CD4-positive, alpha-beta T cell treated with Interleukin-4 for 4 hours (primary cell): ENCODE data around the gene HPN.
A peak's percentile ranks its signal among the peaks of the same experiment; 100 is the strongest.
"Not testable (repeated sequence)": the region's sequence is repeated elsewhere in the genome, so short reads cannot be mapped to it uniquely, and the experiment has no call there.

Source experiments
- DNase-seq: peaks from one replicate; pipeline ENCODE4 v3.0.0-alpha.2; 2020

Gene HPN

DNA sequence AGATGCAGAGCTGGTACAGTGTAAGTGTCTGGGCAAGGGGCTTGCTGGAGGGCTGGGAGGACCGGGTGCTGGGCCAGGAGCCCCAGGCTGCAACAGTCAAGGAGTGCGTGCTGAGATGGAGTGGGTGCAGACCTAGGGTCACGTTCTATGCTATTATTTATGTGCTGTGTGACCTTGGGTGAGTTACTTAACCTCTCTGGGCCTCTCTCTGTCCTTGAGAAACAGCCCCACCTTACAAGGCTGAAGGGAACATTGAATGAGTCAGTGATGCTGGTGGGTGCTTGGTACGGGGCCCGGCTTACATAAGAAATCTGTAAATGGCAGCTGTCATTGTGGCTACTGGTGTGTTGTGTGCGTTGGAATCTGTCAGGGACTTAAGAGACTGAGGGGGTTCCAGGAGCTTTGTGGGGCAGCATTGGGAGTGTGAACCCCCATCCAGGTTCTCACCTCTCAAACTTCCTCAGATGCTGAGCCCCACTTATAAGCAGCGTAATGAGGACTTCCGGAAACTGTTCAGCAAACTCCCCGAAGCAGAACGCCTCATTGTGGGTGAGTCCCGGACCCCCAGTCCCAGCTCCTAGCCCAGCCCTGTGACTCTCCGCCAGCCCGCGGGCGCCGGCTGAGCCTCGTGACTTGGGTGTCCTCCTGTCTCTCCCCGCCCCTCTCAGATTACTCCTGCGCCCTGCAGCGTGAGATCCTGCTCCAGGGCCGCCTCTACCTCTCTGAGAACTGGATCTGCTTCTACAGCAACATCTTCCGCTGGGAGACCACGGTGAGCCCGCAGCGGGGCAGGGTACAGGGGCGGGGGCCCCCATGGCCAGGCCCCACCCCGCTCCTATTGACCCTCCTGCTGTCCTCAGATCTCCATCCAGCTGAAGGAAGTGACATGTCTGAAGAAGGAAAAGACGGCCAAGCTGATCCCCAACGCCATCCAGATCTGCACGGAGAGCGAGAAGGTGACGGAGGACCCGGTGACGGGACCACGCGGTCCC, 31.8 kb upstream of the HPN start:
- no peak for DNase-seq

DNA sequence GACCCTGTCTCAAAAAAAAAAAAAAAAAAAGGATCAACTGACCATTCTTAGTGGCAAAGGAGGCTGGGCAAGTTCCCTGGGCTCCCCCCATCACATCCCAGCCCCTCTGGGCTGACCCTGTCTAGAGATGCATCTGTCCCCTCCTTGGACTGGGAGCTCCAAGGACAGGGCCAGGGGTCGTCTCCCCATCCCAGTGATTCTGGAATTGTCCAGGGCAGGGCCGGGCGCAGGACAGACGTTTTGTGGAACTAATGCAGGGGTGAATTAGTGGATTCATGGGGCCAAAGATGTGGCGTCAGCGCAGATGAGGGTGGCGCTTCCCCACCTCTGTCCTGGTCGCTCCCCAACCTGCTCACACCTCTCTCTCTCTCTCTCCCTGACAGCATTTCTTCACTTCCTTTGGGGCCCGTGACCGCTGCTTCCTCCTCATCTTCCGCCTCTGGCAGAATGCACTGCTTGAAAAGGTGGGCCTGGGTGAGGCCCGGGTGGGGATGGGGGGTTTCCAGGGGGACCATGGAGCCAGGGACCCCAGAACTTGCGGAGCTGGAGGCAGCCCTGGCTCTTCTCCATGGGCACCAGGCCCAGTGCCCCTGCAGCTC, 30.3 kb upstream of the HPN start:
- DNase-seq, result peak; percentile 37

DNA sequence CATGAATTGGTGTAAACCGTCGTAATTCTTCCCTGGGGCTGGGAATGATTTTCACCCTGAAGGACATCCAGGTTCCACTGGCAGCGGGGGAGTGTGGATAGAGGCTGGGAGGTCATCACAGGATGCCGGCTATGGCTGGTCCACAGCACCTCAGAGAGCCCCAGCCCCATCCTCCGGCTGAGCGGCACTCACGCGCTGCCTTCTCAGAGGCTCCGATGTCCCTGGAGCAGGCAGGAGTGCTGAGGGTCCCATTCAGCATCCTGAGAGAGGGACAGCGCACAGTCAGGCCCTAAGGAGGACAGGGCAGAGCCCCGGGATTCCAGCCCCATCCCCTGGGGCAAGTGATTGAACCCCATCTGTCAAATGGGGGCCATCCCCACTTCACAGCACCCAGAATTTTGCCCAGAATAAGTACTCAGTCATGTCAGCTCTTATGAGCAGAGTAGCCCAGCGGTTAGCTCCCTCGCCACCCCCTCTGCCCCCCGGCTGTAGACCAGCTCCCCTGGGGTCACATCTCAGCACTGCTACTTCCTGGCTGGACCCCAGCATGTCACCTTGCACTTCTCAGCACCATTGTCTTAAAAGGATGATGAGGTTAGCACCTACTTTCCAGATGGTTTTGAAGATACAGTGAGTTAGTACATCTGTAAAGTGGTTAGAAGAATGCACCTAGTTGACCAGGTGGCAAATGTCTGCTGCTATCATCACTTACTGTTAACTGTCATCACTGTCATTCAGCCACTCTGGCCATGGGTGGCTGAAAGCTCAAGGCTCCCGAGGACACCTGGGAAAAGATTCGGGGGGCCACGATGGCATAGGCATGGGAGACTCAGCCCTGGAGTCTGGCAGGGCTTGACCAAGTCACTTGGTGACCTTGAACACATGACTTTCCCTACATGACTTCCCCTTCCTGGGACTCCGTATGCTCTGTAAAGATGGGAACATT, 29.5 kb upstream of the HPN start:
- DNase-seq, result peak; percentile 20

DNA sequence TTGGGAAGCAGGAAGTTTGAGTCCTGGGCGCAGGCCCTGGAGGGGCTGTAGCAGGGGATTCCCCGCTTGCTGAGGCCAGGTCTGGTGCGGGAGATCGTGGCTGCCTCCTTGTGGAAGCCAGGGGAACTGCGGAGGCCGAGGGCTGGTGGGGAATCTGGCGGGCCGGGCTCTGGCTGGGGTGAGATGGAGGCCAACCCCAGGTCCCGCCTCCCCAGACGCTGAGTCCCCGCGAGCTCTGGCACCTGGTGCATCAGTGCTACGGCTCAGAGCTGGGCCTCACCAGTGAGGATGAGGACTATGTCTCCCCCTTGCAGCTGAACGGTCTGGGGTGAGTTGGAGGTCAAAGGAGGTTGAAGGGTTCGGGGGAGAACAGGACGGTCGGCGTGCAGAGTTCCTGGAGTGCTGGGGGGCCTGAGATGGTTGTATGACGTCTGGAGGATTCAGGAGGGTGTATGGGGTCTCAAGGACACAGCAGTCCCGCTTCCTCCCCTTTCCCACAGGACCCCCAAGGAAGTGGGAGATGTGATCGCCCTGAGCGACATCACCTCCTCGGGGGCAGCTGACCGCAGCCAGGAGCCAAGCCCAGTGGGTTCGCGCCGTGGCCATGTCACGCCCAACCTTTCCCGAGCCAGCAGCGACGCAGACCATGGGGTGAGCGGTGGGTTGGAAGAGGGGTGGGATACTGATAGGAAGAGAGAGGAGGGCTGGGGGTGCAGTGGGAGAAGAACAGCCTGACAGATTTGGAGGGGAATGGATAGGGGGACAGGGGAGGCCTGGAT, 28.3 kb upstream of the HPN start:
- DNase-seq, result peak; percentile 75

DNA sequence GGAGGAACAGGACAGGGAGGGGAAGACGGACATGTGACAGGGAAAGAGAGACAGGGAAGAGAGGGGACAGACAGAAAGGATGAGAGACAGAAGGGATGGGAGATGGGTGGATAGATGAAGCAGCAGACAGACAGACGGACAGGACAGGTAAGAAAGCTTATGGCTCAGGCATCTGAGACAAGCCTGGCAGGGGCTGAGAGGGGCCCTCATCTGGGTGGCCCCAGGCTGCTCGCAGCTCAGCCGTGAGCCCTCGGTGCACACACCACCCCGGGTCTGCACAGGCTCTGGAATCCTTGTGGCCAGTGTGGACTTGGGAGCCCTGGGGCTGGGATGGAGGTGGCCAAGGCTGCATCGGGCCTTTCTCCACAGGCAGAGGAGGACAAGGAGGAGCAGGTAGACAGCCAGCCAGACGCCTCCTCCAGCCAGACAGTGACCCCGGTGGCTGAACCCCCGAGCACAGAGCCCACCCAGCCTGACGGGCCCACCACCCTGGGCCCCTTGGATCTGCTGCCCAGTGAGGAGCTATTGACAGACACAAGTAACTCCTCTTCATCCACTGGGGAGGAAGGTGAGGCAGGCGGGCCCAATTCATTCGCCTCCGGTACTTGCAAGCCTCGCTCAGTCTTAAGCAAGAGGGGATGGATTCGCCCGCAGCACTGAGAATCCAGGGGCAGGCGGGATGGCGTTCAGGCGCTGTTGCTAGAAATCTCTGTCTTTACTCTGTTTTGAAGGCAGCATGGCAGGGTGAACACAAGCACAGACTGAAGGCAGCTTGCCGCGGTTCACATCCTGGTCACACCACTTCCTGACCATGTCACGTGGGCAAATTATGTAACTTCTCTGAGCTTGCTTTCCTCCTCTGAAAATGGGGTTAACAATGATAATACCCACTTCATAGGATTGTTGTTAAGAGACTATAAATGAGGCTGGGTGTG, 27.4 kb upstream of the HPN start:
- peak; percentile 81 for DNase-seq

DNA sequence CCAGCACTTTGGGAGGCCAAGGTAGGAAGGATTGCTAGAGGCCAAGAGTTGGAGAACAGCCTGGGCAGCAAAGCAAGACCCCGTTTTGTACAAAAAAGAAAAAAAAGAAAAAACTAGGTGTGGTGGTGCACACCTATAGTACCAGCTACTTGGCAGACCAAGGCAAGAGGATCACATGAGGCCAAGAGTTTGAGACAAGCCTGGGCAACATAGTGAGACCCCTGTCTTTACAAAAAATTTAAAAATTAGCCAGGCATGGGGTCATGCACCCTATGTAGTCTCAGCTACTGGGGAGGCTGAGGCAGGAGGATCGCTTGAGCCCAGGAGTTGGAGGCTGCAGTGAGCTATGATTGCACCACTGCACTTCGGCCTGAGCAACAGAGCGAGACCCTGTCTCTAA, 26.7 kb upstream of the HPN start:
- DNase-seq, result not testable (repeated sequence)

DNA sequence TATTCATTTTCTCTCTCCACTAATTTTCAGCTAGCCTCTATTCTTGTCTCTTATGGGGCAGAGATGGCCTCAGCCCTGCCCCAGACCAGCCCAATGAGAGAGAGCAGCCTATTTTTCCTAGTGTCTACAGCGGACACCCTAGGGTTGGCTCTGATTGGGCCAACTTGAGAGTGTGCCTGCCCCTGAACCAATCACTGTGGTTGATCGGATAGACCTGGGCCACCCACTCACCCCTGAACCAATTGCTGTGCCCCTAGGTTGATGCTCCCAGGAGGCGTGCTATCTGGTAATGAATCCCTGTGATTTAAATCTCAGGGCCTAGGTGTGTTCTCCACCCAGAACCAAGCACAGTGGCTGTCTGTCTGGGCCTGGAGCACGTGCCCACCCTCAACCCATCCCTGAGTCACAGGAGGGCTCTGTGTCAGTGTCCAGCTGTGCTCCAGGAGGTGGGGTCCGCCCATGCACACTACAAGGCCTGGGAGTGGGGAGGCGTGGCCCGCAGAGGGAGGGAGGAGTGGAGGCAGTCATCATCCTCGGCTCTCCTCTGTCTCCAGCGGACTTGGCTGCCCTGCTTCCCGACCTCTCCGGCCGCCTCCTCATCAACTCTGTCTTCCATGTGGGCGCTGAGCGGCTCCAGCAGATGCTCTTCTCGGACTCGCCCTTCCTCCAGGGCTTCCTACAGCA, 26.1 kb upstream of the HPN start:
- DNase-seq, result no peak

DNA sequence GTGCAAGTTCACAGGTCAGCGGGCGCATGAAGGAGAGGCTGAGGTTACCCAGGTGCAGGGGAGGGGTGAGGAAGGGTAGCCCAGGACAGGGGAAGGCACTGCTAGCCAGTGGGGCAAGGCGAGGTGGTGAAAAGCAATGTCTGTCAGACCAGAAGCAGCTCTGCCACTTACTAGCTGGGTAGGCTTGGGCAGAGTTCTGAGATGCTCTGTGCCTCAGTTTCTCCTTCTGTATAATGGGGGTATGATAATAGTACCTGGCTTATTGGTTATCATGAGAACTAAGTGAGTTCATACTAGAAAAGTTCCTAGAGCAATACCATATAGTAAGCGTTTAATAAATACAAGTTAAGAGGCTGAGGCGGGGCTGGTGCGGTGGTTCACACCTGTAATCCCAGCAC, 25.6 kb upstream of the HPN start:
- no peak for DNase-seq

DNA sequence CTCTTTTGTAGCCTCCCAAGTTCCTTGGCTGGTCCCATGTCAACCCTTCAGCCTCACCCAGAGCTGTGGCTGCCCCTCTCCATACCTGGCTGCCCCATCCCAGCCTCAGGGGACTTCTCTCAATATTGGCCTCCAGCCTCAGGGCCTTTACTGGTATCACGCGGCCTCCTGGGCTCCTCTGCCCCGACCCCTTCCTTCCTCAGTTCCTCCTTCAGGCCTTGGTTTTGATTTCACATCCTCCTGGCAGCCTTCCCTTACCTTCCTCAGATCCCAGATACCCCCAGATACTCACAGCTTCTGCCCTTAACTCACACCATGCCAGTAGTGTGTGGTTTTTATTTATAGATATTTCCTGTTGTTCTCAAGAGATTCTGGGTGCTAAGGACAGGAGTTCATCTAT, 24.0 kb upstream of the HPN start:
- DNase-seq, result no peak

DNA sequence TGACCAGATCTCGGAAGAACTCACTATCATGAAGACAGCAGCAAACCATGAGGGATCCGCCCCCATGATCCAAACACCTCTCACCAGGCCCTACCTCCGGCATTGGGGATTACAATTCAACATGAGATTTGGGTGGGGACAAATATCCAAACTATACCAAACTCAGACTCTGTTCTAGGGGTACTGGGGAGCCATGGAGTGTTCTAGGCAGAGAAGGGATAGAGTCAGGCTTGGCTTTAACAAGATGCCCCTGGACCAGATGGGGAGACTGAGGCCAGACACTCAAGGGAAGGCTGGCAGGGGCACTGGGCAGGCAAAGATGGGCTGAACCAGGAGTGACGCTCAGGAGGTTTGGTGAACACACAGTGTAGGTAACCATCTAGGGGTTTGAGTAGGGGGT, 23.1 kb upstream of the HPN start:
- DNase-seq, result no peak

DNA sequence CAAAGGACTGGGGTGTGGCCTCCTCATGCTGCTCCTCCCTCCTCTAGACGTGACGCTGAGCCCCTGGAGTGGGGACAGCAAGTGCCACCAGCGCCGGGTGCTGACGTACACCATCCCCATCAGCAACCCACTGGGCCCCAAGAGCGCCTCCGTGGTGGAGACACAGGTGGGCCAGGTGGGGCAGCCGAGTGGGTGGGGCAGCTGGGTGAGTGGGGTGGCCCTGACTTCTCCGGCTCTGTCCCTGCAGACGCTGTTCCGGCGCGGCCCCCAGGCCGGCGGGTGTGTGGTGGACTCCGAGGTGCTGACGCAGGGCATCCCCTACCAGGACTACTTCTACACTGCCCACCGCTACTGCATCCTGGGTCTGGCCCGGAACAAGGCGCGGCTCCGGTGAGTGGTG, 22.4 kb upstream of the HPN start:
- DNase-seq, result no peak

DNA sequence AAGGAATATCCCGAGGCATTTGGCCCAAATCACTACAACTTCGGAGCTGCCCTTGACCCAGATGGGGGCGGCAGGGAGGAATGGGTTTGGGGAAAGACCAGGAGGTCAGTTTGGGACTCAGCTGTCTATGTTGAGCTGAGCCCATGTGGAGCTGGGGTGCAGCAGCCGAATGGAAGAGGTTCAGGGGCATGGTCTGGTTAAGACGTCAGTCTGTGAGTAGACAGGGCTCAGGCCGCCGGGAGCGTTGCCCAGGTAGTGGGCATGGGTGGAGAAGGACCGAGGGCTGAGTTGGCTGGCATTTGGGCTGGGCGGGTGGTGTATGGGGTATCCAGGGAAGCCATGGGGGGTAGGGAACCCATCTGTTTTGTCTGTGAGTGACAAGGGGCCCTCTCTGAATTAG, 20.5 kb upstream of the HPN start:
- no peak for DNase-seq

DNA sequence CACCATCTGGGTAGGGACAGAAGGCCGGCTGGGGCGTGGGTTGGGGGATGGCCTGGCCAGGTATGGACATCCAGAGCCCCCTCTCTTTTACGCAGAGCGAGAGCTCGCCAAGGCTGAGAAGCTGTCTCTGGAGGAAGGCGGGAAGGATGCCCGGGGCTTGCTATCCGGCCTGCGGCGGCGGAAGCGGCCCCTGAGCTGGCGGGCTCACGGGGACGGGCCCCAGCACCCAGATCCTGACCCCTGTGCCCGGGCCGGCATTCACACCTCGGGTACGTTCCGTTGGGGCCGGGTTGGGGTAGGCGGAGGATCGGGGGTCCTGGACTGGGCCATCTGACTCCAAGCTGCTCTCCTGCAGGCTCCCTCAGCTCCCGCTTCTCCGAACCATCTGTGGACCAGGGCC, 19.9 kb upstream of the HPN start:
- no peak for DNase-seq

DNA sequence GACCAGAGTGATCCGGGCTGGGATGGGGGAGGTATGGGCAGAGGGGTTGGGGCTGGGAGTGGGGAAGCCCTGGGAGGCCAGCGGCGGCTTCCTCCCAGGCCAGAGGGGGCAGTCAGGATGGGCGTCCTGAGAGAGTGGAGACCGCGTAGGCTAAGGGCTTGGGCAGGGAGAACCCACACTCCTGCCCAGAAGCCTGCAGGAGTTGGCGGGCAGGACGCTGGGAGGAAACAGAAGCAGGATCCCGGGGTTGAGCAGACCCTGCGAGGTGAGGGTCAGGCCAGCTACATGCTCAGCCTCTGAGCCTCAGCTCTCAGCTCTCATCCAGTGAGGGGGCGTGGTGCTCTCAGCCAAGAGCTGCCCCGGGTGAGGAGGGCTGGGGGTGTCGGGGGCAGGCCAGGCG, 19.1 kb upstream of the HPN start:
- no peak for DNase-seq

DNA sequence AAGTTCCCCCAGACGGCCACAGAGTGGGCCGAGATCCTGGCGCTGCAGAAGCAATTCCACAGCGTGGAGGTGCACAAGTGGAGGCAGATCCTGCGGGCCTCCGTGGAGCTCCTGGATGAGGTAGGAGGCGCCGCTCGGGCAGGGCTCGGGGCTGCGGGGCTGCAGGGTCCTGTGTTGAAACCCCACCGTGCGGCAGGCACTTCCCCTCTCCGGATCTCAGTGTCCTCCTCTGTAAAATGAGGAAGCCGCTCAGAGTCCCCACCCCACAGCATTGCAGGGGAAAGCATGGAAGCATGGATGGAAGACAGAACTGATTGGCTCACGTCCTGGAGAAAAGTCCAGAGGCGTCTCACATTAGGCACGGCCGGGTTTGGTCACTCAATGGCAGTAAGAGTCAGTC, 18.1 kb upstream of the HPN start:
- no peak for DNase-seq

DNA sequence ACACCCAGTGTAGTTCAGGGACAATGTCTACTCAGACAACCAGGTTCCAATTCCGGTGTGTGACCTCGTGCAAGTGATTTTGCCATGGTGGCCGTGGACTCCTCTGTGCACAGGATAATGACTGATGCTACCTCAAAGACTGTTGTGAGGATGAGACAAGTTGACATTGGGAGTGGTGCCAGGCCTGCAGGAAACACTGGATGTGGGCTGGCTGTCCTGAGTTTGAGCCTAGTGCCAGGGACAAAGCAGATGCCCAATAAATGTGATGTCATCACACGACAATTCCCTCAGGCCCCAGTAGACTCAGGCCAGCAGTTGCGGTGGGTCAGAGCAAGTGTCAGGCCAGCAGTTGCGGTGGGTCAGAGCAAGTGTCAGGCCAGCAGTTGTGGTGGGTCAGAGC, 17.4 kb upstream of the HPN start:
- no peak for DNase-seq

DNA sequence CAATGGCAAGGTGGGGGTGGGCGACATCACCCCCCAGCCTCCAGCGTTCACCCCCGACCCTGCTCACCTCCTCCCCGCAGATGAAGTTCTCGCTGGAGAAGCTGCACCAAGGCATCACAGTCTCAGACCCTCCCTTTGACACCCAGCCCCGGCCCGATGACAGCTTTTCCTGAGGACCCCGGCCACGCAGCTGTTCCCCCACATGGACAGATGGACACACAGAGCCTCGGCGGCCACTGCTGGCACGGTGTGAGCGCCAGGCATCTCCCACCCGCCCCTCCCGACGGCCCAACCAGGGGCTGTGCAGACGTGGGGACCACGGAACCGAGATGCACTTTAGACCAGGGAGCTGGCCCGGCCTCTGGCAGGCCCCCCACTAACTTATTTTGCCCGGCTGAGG, 15.6 kb upstream of the HPN start:
- no peak for DNase-seq

DNA sequence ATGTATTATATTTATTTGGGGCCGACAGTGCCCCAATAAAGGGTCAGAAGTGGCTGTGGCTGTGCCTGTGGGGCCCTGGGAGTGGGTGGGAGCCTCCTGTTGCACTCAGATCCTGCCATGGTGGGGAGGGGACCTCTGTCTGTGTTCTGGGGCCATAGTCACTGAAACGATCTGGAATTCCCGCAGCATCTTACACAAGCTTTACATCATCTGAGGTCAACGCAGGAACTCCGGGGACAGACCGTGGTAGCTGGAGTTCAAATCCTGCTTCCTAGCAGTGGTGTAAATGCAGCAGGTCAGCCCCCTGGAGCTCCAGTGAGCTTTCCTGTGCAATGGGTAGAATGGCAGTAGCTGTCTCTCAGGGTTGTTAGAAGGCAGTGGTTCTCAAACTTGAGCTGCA, 15.1 kb upstream of the HPN start:
- DNase-seq, result no peak

DNA sequence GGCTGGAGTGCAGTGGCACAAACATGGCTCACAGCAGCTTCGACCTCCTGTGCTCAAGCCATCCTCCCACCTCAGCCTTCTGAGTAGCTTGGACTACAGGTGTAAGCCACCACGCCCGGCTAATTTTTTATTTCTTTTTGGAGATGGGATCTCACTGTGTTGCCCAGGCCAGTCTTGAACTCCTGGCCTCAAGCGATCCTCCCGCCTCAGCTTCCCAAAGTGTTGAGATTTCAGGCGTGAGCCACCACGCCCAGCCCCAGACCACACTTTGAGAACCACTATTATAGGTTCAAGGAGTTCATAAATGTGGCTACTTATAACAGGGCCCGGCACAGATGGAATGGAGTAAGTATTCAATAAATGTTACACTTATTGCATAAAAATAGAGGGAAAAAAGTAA, 14.5 kb upstream of the HPN start:
- DNase-seq, result no peak

DNA sequence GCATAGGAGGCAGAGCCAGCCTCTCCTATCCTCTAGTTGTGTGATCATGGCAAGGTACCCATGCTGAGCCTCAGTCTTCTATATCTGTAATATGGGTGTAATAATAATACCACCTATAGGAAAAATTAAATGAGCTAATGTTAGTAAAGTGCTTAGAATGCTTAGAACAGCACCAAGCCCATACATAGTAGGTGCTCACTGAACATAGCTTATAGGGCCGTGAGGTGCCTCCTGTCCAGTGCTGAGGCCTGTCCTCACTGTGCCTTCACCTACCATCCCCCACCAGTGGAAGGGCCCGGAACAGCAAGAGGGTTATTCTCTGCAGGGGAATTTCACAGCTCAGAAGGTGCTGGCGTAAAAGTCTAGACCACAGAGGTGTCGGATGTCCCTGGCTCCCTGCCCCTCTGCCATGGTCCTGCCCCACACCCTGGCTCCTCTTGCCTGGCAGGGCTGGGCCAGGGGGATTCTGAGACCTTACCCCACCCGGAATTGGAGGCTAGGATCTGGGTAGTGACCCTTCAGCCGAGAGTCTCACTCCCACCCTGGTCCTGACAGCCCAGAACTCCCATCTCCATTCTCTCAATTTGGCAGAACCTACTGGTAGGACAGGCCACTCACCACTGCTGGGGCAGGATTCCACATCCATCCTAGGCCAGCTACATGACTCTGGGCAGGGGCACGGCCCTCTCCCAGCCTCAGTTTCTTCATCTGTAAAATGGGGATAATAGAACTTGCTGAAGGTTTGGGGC, 13.5 kb upstream of the HPN start:
- DNase-seq, result no peak
